Activated CD8-positive, alpha-beta T cell treated with anti-CD3 and anti-CD28 coated beads for 36 hours (primary cell): ENCODE results near the gene TRUB2. TPM values are rescaled to one million over a fixed set of nuclear protein-coding genes. Genes with fewer than 3 reads are reported as not detected.

ENCODE experiments used
- ATAC-seq: fragments of 200-7000 bp; cut with Tn5 transposase; one replicate; pipeline ENCODE4 v1.10.0; 2021; ENCODE audit warnings: mild to moderate bottlenecking, moderate library complexity
- CTCF ChIA-PET: fragments of 350-600 bp; sonication (Branson Sonifier 250); formaldehyde crosslinking; loops from one replicate; lab custom pipeline; 2021; ENCODE audit warnings: antibody characterized with exemption; lab: Charles Lee
- POLR2A ChIA-PET: fragments of 350-600 bp; sonication (Branson Sonifier 250); formaldehyde crosslinking; loops from one replicate; lab custom pipeline; 2021; ENCODE audit warnings: antibody characterized with exemption; lab: Charles Lee
- DNase-seq: peaks from one replicate; pipeline ENCODE4 v3.0.0-alpha.2; 2020
- H3K27ac Mint-ChIP-seq: one replicate; pipeline ENCODE4 v1.8.0; 2021; ENCODE audit warnings: mild to moderate bottlenecking, mixed read lengths
- H3K27me3 Mint-ChIP-seq: one replicate; pipeline ENCODE4 v1.8.0; 2021; ENCODE audit warnings: mixed read lengths
- H3K36me3 Mint-ChIP-seq: one replicate; pipeline ENCODE4 v1.8.0; 2021; ENCODE audit warnings: low read depth, mixed read lengths
- H3K4me1 Mint-ChIP-seq: one replicate; pipeline ENCODE4 v1.8.0; 2021; ENCODE audit warnings: low read depth, mixed read lengths
- H3K4me3 Mint-ChIP-seq: one replicate; pipeline ENCODE4 v1.8.0; 2021; ENCODE audit warnings: mild to moderate bottlenecking, moderate library complexity, mixed read lengths
- H3K9me3 Mint-ChIP-seq: one replicate; pipeline ENCODE4 v1.8.0; 2021; ENCODE audit warnings: mixed read lengths
- intact Hi-C: fragments of 100-400 bp; cut with micrococcal nuclease; formaldehyde crosslinking; loops from one replicate; pipeline ENCODE4 v1.10.0; 2022
- total RNA-seq, 2 experiments: library from RNA; stranded (reverse); gene quantifications; one replicate each; pipeline ENCODE4 v1.2.3, GENCODE V29; 2021
- TF ChIP-seq, protein P1 (sequence below): fragments of 200-600 bp; IDR thresholded peaks from one replicate; pipeline ENCODE4 v1.8.0; 2022; ENCODE audit warnings: antibody characterized with exemption, mild to moderate bottlenecking

The TRUB2 gene
- total RNA-seq, 2 experiments from 2014 or later = 29.7 to 30.1 TPM

DNA sequence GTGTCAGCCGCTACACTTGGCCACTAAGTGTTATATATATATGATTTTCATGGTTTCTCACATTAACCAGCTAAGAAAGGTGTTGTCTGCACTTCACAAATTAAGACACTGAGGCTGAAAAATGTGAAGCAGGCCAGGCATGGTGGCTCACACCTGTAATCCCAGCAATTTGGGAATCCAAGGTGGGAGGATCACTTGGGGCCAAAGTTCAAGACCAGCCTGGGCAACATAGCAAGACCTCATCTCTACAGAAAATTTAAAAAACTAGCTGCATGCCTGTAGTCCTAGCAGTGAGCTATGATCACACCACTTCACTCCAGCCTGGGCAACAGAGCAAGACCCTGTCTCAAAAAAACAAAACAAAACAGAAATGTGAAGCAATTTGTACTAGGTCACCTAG, 2.2 kb upstream of the TRUB2 start:
- Mint-ChIP-seq H3K27me3 (no peaks in the 10 kb centered on the region), H3K4me1 (peaks cover 24% of the 10 kb centered on the region), H3K4me3 (peak overlapping the region; percentile 99), H3K27ac (peak overlapping the region; percentile 34), H3K9me3 (no peaks in the 10 kb centered on the region), H3K36me3 (peaks cover 9% of the 10 kb centered on the region)
- POLR2A ChIA-PET = interaction anchor here (0.8 kb wide), 1 partner anchor 17 kb away, joined by 3 read pairs; no protein-coding TSS in a partner anchor
- TF ChIP-seq, protein P1, sequence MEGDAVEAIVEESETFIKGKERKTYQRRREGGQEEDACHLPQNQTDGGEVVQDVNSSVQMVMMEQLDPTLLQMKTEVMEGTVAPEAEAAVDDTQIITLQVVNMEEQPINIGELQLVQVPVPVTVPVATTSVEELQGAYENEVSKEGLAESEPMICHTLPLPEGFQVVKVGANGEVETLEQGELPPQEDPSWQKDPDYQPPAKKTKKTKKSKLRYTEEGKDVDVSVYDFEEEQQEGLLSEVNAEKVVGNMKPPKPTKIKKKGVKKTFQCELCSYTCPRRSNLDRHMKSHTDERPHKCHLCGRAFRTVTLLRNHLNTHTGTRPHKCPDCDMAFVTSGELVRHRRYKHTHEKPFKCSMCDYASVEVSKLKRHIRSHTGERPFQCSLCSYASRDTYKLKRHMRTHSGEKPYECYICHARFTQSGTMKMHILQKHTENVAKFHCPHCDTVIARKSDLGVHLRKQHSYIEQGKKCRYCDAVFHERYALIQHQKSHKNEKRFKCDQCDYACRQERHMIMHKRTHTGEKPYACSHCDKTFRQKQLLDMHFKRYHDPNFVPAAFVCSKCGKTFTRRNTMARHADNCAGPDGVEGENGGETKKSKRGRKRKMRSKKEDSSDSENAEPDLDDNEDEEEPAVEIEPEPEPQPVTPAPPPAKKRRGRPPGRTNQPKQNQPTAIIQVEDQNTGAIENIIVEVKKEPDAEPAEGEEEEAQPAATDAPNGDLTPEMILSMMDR = no peak
- ATAC-seq = no peak
- intact Hi-C loops = no loop called here
- CTCF ChIA-PET = interaction anchor here (1.0 to 1.3 kb wide), 2 partner anchors 29 to 69 kb away, joined by 3 to 4 read pairs; no protein-coding TSS in a partner anchor
- no peak for DNase-seq

DNA sequence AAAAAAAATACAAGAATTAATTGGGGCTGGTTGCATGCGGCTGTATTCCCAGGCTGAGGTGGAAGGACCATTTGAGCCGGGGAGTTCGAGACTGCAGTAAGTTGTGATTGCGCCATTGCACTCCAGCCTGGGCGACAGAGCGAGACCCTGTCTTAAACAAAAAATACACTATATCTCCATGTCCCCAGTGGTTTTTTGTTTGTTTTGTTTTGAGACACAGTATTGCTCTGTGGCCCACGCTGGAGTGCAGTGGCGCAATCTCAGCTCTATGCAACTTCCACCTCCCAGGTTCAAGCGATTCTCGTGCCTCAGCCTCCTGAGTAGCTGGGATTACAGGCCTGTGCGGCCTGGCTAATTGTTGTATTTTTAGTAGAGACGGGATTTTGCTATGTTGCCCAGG, 1.5 kb upstream of the TRUB2 start:
- POLR2A ChIA-PET = interaction anchor here (1.1 to 1.4 kb wide), 2 partner anchors 9 to 46 kb away, joined by 3 to 4 read pairs; no protein-coding TSS in a partner anchor
- Mint-ChIP-seq H3K27ac (peak overlapping the region; percentile 97), H3K27me3 (no peaks in the 10 kb centered on the region), H3K9me3 (no peaks in the 10 kb centered on the region), H3K36me3 (peaks cover 9% of the 10 kb centered on the region), H3K4me1 (peaks cover 24% of the 10 kb centered on the region), H3K4me3 (peak overlapping the region; percentile 99)
- DNase-seq = no peak
- ATAC-seq = no peak
- TF ChIP-seq, protein P1 = no peak
- CTCF ChIA-PET = interaction anchor here (1.0 to 1.3 kb wide), 2 partner anchors 28 to 69 kb away, joined by 3 to 4 read pairs; no protein-coding TSS in a partner anchor
- intact Hi-C loops = no loop called here

DNA sequence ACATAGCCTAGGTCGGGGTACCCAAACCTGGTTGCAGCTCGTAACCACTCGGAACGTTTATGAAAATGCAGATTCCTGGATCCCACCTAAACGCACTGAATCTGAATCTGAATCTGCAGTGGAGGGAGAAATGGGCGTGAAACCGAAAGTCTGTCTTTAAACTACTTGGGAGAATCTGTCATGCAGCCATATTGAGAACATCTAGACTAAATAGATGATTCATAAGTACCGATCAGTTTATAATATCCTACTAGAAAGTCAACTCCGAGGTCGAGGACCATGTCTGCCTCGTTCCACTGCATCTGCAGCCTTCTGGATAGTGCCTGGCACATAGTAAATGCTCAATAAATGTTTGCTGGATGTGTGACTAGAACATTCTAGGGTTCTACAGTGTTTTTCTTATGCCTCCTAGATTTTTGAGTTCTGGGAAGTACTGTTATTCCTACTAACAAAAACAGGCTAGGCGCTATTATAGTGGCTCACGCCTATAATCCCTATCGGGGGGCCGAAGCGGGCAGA, 1.0 kb upstream of the TRUB2 start:
- Mint-ChIP-seq H3K27ac (peak overlapping the region; percentile 97), H3K4me1 (peaks cover 24% of the 10 kb centered on the region), H3K27me3 (no peaks in the 10 kb centered on the region), H3K36me3 (peaks cover 9% of the 10 kb centered on the region), H3K9me3 (no peaks in the 10 kb centered on the region), H3K4me3 (peak overlapping the region; percentile 99)
- DNase-seq (no peak), ATAC-seq (peak; percentile 21)
- intact Hi-C loops = no loop called here
- ChIA-PET POLR2A (interaction anchor here (1.1 to 2.0 kb wide), 4 partner anchors 9 to 48 kb away, joined by 3 to 7 read pairs (median 5); partner anchors contain the start of gene URM1), CTCF (interaction anchor here (0.7 to 1.3 kb wide), 2 partner anchors 18 to 68 kb away, joined by 3 to 4 read pairs; no protein-coding TSS in a partner anchor)
- TF ChIP-seq, protein P1 = no peak

DNA sequence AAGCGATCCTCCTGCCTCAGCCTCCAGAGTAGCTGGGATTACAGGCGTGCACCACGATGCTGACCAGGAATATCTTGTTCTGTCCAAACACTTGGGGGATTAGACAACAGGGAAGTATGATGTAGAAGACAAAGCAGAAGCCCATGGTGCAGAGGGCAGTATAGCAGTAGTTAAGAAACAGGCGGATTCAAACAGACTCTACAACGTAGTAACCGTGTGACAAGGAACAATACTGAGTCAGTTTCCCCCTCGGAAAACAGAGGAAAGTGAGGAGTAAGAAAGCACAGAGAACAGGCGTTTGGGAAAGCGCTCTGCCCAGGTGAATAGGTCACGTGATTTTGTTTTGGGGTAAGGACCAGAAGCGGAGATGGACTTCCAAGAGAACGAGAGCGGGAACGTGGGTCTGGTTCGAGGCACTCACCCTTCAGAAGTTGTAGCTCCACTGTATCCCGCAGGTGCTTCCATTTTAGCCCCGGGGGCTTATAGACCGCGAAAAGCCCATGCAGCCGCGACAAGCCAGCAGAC, 306 bp downstream of the TRUB2 start:
- intact Hi-C loops = no loop called here
- H3K27ac Mint-ChIP-seq = peak overlapping the region; percentile 97
- no peaks in the 10 kb centered on the region for H3K27me3 Mint-ChIP-seq
- H3K4me3 Mint-ChIP-seq = peak overlapping the region; percentile 99
- POLR2A ChIA-PET = interaction anchor here (0.6 to 2.0 kb wide), 11 partner anchors 12 to 231 kb away, joined by 3 to 7 read pairs (median 4); partner anchors contain the start of genes SPTAN1 and URM1
- DNase-seq = no peak
- peak; percentile 3 for ATAC-seq
- peaks cover 12% of the 10 kb centered on the region for H3K36me3 Mint-ChIP-seq
- peaks cover 24% of the 10 kb centered on the region for H3K4me1 Mint-ChIP-seq
- CTCF ChIA-PET = interaction anchor here (3.4 kb wide), 1 partner anchor 26 kb away, joined by 10 read pairs; no protein-coding TSS in a partner anchor
- H3K9me3 Mint-ChIP-seq = no peaks in the 10 kb centered on the region
- TF ChIP-seq, protein P1 = no peak

DNA sequence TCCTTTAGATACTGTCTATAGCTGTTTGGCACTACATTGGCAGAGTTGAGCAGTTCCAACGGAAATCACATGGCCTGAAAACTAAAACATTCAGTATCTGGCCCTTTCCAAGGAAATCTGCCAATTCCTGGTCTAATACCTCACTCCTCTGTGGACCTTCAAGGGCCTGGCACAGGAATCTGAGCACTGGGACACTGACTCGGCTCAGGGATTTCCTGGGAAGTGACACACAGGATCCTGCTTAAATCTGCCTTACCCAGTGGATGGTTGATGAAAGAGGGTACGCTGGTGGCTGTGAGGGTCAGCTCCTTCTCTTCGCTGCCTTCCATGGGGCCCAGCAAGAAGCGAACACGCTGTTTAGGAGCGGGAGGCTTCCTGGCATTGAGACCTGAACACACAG, 904 bp downstream of the TRUB2 start:
- peak overlapping the region; percentile 99 for H3K4me3 Mint-ChIP-seq
- intact Hi-C loops = no loop called here
- H3K36me3 Mint-ChIP-seq = peaks cover 16% of the 10 kb centered on the region
- POLR2A ChIA-PET = interaction anchor here (0.8 to 2.0 kb wide), 7 partner anchors 12 to 67 kb away, joined by 3 to 7 read pairs (median 4); no protein-coding TSS in a partner anchor
- H3K27ac Mint-ChIP-seq = peak overlapping the region; percentile 97
- H3K27me3 Mint-ChIP-seq = no peaks in the 10 kb centered on the region
- CTCF ChIA-PET = interaction anchor here (3.4 kb wide), 1 partner anchor 26 kb away, joined by 10 read pairs; no protein-coding TSS in a partner anchor
- DNase-seq = no peak
- peaks cover 24% of the 10 kb centered on the region for H3K4me1 Mint-ChIP-seq
- ATAC-seq = no peak
- H3K9me3 Mint-ChIP-seq = no peaks in the 10 kb centered on the region
- TF ChIP-seq, protein P1 = no peak
